Stomach (tissue), 9 donors: Measurements from ENCODE around the gene ARSI. TPM values are rescaled to one million over a fixed set of nuclear protein-coding genes. Genes with fewer than 3 reads are reported as not detected.

Experiments used
- DNase-seq, 2 donors: peaks; one replicate each; pipeline versions ENCODE4 v3.0.0 to v3.0.0-alpha.2; 2013 to 2019
- H3K27ac ChIP-seq, 5 donors: fragments of 200-600 bp in 4 of 5; sonication (generic) in 4 of 5; one replicate each; pipeline ENCODE4 v1.5.1; 2013 to 2019; ENCODE audit warnings: mild to moderate bottlenecking in 1 of 5, moderate library complexity in 1 of 5
- H3K27me3 ChIP-seq, 3 donors: fragments of 200-600 bp; sonication (generic); one replicate each; pipeline ENCODE4 v1.5.1; 2017 to 2019; ENCODE audit warnings: mixed run types in 1 of 3
- H3K36me3 ChIP-seq, 4 donors: fragments of 200-600 bp; sonication (generic); 1 replicate in 3 of 4; 2 replicates in 1 of 4; pipeline ENCODE4 v1.5.1; 2016 to 2019
- H3K4me1 ChIP-seq, 4 donors: fragments of 200-600 bp; sonication (generic); one replicate each; pipeline ENCODE4 v1.5.1; 2016 to 2019
- H3K4me3 ChIP-seq, 4 donors: fragments of 200-600 bp; sonication (generic) in 3 of 4; one replicate each; pipeline ENCODE4 v1.5.1; 2016 to 2019; ENCODE audit warnings: mild to moderate bottlenecking in 1 of 4
- H3K9me3 ChIP-seq, 4 donors: fragments of 200-600 bp; sonication (generic); one replicate each; pipeline ENCODE4 v1.5.1; 2016 to 2019
- EP300 ChIP-seq: sonication (generic); formaldehyde crosslinking; IDR thresholded peaks from one replicate; pipeline ENCODE4 v1.6.1; 2017; ENCODE audit warnings: antibody characterized with exemption
- POLR2A ChIP-seq, 4 donors: fragments of 450-650 bp; IDR thresholded peaks; one replicate each; pipeline ENCODE4 v1.6.1; 2016; ENCODE audit warnings: antibody characterized with exemption in 4 of 4, control low read depth in 2 of 4, mild to moderate bottlenecking in 1 of 4, moderate library complexity in 1 of 4
- POLR2AphosphoS5 ChIP-seq, 3 donors: sonication (generic); formaldehyde crosslinking; IDR thresholded peaks; one replicate each; pipeline ENCODE4 v1.6.1; 2016; ENCODE audit warnings: antibody characterized with exemption in 3 of 3
- WGBS, 5 donors: extraction: QIAGEN DNeasy Blood & Tissue Kit in 3 of 5; methylation state at CpG; one replicate each; pipeline versions ENCODE4 v1.1.5 to v1.1.7; 2013 to 2018; 5-methylcytosine and 5-hydroxymethylcytosine counted together
- intact Hi-C: fragments of 100-400 bp; cut with DNase I; formaldehyde crosslinking; loops from one replicate; pipeline ENCODE4 v1.15.1; 2023; ENCODE audit warnings: low total_unique reads
- polyA plus RNA-seq, 3 donors: library from polyadenylated mRNA; stranded (reverse); fragments of 200-250 nt; gene quantifications; one replicate each; pipeline ENCODE4 v1.2.3, GENCODE V29; 2013
- total RNA-seq, 5 donors: library from RNA; depleted of rRNA; stranded (reverse); fragments of >200 nt; gene quantifications; one replicate each; pipeline versions ENCODE4 v1.1.0 to v1.2.3, GENCODE V29; 2014 to 2016
- TF ChIP-seq, protein P1 (sequence below), 7 experiments: fragments of 450-650 bp in 4 of 7; fragments of 200-600 bp in 3 of 7; sonication (generic) in 3 of 7; IDR thresholded peaks; one replicate each; pipeline ENCODE4 v1.5.1; 2016 to 2019; ENCODE audit warnings: antibody characterized with exemption in 7 of 7, control low read depth in 2 of 7, mild to moderate bottlenecking in 1 of 7
- donor health status: healthy with polysubstance abuse.
- donor health status: Bipolar disorder and iron deficiency.
- donor health status: healthy.

ARSI gene
- total and polyA plus RNA-seq, 8 donors: 0.35 to 7.0 (median 1.7) TPM; not detected in 3

DNA sequence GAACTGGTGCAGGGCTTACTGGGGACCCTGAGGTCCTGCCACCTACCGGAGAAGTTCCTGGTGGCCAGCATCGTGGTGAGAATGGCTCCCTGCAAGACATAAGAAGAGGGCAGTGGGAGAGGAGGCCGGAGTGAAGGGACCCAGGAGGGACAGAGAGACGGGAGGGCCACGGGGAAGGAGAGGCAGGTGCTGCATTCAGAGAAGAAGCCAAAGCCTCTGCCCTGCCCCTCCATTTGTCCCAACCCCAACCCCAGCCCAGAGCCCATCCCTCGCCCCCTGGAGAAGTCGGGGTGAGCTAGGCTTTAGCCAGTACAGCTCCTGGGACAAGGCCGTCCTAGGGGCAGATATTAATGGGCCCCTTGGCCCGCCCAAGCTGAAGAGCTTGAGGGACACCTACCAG, 55.0 kb downstream of the ARSI start:
- TF ChIP-seq EP300: no peak
- TF ChIP-seq, protein P1, sequence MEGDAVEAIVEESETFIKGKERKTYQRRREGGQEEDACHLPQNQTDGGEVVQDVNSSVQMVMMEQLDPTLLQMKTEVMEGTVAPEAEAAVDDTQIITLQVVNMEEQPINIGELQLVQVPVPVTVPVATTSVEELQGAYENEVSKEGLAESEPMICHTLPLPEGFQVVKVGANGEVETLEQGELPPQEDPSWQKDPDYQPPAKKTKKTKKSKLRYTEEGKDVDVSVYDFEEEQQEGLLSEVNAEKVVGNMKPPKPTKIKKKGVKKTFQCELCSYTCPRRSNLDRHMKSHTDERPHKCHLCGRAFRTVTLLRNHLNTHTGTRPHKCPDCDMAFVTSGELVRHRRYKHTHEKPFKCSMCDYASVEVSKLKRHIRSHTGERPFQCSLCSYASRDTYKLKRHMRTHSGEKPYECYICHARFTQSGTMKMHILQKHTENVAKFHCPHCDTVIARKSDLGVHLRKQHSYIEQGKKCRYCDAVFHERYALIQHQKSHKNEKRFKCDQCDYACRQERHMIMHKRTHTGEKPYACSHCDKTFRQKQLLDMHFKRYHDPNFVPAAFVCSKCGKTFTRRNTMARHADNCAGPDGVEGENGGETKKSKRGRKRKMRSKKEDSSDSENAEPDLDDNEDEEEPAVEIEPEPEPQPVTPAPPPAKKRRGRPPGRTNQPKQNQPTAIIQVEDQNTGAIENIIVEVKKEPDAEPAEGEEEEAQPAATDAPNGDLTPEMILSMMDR (IDR thresholded peaks at IDR 0.05): no peak
- no peak for TF ChIP-seq POLR2AphosphoS5 (IDR thresholded peaks at IDR 0.05)
- TF ChIP-seq POLR2A (IDR thresholded peaks at IDR 0.05): no peak
- no peaks in the 10 kb centered on the region for H3K27me3 ChIP-seq
- no peaks in the 10 kb centered on the region for H3K36me3 ChIP-seq
- peaks cover 0 to 15% (median 9%) of the 10 kb centered on the region in 4 donors for H3K4me1 ChIP-seq
- H3K4me3 ChIP-seq: no peak overlapping the region
- WGBS, 5 donors: 89 to 95% (median 92%) methylated on average over 7 to 9 of the region's 9 CpGs
- no peak overlapping the region for H3K27ac ChIP-seq
- intact Hi-C loops: no loop called here
- H3K9me3 ChIP-seq: no peaks in the 10 kb centered on the region
- no peak for DNase-seq

DNA sequence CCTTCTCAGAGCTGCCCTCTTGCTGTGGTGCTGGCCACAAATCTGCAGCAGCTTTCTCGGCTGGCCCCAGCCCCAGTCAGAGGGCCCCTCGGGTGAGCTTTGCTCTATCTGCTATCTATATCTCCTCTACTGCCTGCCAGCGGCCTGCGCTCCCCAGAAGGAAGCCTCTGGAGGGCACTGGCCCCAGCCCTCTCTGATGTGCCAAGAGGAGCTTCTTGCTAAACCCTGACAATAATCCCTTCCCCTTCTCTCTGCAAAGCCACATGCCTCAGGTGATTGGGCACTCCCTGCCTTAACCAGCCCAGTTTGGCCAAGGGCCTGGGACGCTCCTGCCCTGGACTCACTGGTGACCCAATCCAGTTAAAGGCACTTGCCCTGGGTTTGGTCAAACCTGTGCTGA, 55.9 kb downstream of the ARSI start:
- Histone ChIP-seq H3K27ac (no peak overlapping the region), H3K4me1 (peaks cover 0 to 15% (median 9%) of the 10 kb centered on the region in 4 donors), H3K27me3 (no peaks in the 10 kb centered on the region), H3K36me3 (no peaks in the 10 kb centered on the region), H3K4me3 (no peak overlapping the region), H3K9me3 (no peaks in the 10 kb centered on the region)
- DNase-seq: no peak
- intact Hi-C loops: no loop called here
- no peak for TF ChIP-seq POLR2AphosphoS5 (IDR thresholded peaks at IDR 0.05)
- TF ChIP-seq, protein P1 (IDR thresholded peaks at IDR 0.05): no peak
- no peak for TF ChIP-seq POLR2A (IDR thresholded peaks at IDR 0.05)
- TF ChIP-seq EP300: no peak
- WGBS, 5 donors: 62 to 81% (median 72%) methylated on average over 4 to 5 of the region's 5 CpGs

DNA sequence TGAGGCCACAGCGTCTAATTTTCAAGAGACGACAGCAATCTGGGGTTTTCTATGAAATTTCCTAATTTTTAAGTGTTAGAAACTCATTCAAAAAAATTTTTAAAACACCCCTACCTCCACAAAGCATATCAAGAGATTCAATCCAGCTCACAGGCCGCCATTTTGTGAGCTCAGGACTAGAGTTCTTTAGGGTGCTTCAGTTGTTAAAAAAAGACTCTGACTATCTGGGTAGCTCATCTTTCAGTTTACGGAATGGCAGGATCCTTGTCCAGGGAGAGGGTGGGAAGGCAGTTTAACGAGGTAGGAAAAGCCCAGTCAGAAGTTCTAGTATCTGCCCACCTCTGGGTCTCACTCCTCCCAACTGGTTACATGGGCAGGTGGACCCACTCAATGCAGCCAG, 56.3 kb downstream of the ARSI start:
- H3K36me3 ChIP-seq: no peaks in the 10 kb centered on the region
- H3K9me3 ChIP-seq: no peaks in the 10 kb centered on the region
- peaks cover 0 to 15% (median 9%) of the 10 kb centered on the region in 4 donors for H3K4me1 ChIP-seq
- H3K4me3 ChIP-seq: no peak overlapping the region
- no peak overlapping the region for H3K27ac ChIP-seq
- DNase-seq: no peak
- intact Hi-C loops: no loop called here
- WGBS, 5 donors: 84 to 96% (median 90%) methylated on average over 5 of the region's 5 CpGs
- TF ChIP-seq POLR2A (IDR thresholded peaks at IDR 0.05): no peak
- TF ChIP-seq POLR2AphosphoS5 (IDR thresholded peaks at IDR 0.05): no peak
- TF ChIP-seq, protein P1 (IDR thresholded peaks at IDR 0.05): no peak
- no peak for TF ChIP-seq EP300
- no peaks in the 10 kb centered on the region for H3K27me3 ChIP-seq

Other genes starting within 250 kb of the ARSI start
- gene CSF1R, start 216.4 kb downstream of the ARSI start, total RNA-seq: 100 to 1,000 TPM in 1 of 5 donors, 10 to 100 TPM in 4; 17.8 to 235 (median 34.9) TPM
- gene CSF1R, start 216.4 kb downstream of the ARSI start, polyA plus RNA-seq: 10 to 100 TPM in 1 of 3 donors, 1 to 10 TPM in 2; 3.0 to 10.2 (median 8.5) TPM
- gene PDGFRB, start 147.1 kb downstream of the ARSI start, total RNA-seq: 10 to 100 TPM; 16.5 to 71.2 (median 53.1) TPM
- gene PDGFRB, start 147.1 kb downstream of the ARSI start, polyA plus RNA-seq: 1 to 10 TPM; 4.7 to 9.1 (median 6.9) TPM
- 100 to 1,000 TPM in 1 of 5 donors, 1 to 10 TPM in 1, not detected in 3; 2.0 to 472 TPM for gene CDX1, start 136.1 kb downstream of the ARSI start, total RNA-seq
- gene CDX1, start 136.1 kb downstream of the ARSI start, polyA plus RNA-seq: under 1 TPM in 1 of 3 donors, not detected in 2; 0.31 TPM
- 10 to 100 TPM in 1 of 5 donors, not detected in 4; 29.3 TPM for gene SLC6A7, start 112.8 kb downstream of the ARSI start, total RNA-seq
- gene SLC6A7, start 112.8 kb downstream of the ARSI start, polyA plus RNA-seq: not detected
- gene CAMK2A, start 13.1 kb downstream of the ARSI start, total RNA-seq: 10 to 100 TPM in 1 of 5 donors, 1 to 10 TPM in 2, not detected in 2; 1.1 to 18.3 (median 6.4) TPM
- under 1 TPM; 0.06 to 0.15 (median 0.13) TPM for gene CAMK2A, start 13.1 kb downstream of the ARSI start, polyA plus RNA-seq
- gene TCOF1, start 54.8 kb upstream of the ARSI start, total RNA-seq: 10 to 100 TPM; 13.6 to 47.8 (median 36.2) TPM
- gene TCOF1, start 54.8 kb upstream of the ARSI start, polyA plus RNA-seq: 10 to 100 TPM; 11.7 to 74.1 (median 14.0) TPM
- 1,000 to 10,000 TPM in 1 of 5 donors, 100 to 1,000 TPM in 4; 102 to 1,185 (median 324) TPM for gene CD74, start 110.0 kb upstream of the ARSI start, total RNA-seq
- gene CD74, start 110.0 kb upstream of the ARSI start, polyA plus RNA-seq: 100 to 1,000 TPM; 177 to 883 (median 268) TPM
- gene RPS14, start 146.8 kb upstream of the ARSI start, total RNA-seq: 1,000 to 10,000 TPM in 4 of 5 donors, 100 to 1,000 TPM in 1; 899 to 3,971 (median 1,858) TPM
- gene RPS14, start 146.8 kb upstream of the ARSI start, polyA plus RNA-seq: 1,000 to 10,000 TPM; 4,327 to 6,427 (median 4,820) TPM
- gene NDST1, start 205.2 kb upstream of the ARSI start, total RNA-seq: 10 to 100 TPM; 14.2 to 32.9 (median 21.6) TPM
- gene NDST1, start 205.2 kb upstream of the ARSI start, polyA plus RNA-seq: 10 to 100 TPM in 1 of 3 donors, 1 to 10 TPM in 2; 6.4 to 15.3 (median 7.2) TPM